ENCODE results near the gene EFCC1.

The EFCC1 gene

DNA sequence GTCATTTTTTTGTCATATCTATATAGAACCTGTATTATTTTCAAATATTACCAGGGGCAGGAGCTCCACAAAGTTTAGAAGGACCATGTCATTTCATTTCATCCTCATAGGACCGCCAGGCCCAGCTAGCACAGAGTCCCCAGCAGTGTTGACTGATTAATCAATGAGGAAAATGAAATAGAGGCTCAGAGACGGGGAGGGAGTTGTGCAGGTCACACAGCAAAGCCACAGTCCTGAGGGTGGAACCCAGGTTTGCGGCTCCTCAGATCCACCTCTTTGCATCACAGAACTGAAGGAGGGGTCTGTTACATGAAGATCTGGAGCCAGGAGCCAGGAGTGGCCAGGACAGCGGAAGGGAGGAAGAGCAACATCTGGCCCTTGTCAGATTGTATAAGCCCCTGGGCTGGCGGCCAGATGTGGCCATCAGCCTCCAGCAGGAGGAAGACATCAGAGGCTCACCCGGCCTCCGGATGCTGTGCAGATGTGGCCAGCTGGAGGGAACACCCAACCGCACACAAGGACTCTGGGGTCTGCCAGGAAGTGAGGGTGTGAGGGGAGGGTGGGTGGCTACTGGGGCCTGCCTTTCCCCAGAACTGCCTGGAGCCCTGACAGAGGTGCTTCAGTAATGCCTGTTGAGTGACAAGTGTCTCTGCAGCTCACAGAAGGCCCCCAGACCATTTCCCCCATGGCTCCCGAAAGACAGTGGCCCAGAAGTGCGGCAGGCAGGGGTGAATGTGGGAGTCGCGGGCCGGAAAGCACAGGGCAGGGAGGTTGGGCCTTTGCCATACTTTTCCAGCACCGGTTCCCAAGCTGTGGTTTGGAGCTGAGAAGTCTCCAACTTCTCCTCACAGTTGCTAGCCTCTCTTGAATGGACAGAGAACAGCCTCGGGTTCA, 21.3 kb downstream of the EFCC1 start:
- in situ Hi-C loops (cut with MboI; ENCODE audit: low pct_unique_long_range_greater_than_20kb, low sequenced_read_pairs, unreplicated experiment): no loop called here
- TF ChIP-seq, protein P1, sequence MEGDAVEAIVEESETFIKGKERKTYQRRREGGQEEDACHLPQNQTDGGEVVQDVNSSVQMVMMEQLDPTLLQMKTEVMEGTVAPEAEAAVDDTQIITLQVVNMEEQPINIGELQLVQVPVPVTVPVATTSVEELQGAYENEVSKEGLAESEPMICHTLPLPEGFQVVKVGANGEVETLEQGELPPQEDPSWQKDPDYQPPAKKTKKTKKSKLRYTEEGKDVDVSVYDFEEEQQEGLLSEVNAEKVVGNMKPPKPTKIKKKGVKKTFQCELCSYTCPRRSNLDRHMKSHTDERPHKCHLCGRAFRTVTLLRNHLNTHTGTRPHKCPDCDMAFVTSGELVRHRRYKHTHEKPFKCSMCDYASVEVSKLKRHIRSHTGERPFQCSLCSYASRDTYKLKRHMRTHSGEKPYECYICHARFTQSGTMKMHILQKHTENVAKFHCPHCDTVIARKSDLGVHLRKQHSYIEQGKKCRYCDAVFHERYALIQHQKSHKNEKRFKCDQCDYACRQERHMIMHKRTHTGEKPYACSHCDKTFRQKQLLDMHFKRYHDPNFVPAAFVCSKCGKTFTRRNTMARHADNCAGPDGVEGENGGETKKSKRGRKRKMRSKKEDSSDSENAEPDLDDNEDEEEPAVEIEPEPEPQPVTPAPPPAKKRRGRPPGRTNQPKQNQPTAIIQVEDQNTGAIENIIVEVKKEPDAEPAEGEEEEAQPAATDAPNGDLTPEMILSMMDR (IDR thresholded peaks at IDR 0.05; ENCODE audit: extremely low read depth, insufficient read depth, missing control alignments): no peak

GRCh38 chr3:129023008-129023358, 21.9 kb downstream of the EFCC1 start:
- no peak for DNase-seq (ENCODE audit: low spot score)
- TF ChIP-seq, protein P1 (IDR thresholded peaks at IDR 0.05; ENCODE audit: extremely low read depth, insufficient read depth, missing control alignments): no peak
- in situ Hi-C loops (cut with MboI; ENCODE audit: low pct_unique_long_range_greater_than_20kb, low sequenced_read_pairs, unreplicated experiment): no loop called here

More for the DNA sequence above, 21.3 kb downstream of the EFCC1 start:
- DNase-seq (ENCODE audit: low spot score): no peak

GRCh38 chr3:129023909-129024308, 22.8 kb downstream of the EFCC1 start:
- TF ChIP-seq, protein P1 (IDR thresholded peaks at IDR 0.05; ENCODE audit: extremely low read depth, insufficient read depth, missing control alignments): no peak
- in situ Hi-C loops (cut with MboI; ENCODE audit: low pct_unique_long_range_greater_than_20kb, low sequenced_read_pairs, unreplicated experiment): no loop called here
- DNase-seq (ENCODE audit: low spot score): no peak

DNA sequence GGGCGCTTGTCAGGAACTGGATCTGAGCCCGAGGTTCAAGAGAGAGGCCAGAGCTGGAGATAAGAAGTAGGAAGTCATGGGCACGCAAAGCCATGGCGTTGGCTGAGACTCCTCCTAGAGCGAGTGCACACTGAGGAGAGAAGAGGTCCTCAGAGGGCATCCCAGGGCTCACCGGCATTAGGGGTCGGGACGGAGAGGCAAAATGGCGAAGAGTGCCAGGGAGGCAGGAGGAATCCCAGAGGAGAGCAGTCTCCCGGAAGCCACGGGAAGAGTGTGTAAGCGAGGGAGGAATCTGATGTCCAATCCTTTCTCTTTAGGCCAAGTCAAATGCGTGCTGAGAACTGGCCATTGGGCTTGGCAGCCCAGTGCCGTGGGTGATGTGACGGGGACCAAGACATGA, 24.0 kb downstream of the EFCC1 start:
- TF ChIP-seq, protein P1 (IDR thresholded peaks at IDR 0.05; ENCODE audit: extremely low read depth, insufficient read depth, missing control alignments): no peak
- no peak for DNase-seq (ENCODE audit: low spot score)
- in situ Hi-C loops (cut with MboI; ENCODE audit: low pct_unique_long_range_greater_than_20kb, low sequenced_read_pairs, unreplicated experiment): no loop called here

DNA sequence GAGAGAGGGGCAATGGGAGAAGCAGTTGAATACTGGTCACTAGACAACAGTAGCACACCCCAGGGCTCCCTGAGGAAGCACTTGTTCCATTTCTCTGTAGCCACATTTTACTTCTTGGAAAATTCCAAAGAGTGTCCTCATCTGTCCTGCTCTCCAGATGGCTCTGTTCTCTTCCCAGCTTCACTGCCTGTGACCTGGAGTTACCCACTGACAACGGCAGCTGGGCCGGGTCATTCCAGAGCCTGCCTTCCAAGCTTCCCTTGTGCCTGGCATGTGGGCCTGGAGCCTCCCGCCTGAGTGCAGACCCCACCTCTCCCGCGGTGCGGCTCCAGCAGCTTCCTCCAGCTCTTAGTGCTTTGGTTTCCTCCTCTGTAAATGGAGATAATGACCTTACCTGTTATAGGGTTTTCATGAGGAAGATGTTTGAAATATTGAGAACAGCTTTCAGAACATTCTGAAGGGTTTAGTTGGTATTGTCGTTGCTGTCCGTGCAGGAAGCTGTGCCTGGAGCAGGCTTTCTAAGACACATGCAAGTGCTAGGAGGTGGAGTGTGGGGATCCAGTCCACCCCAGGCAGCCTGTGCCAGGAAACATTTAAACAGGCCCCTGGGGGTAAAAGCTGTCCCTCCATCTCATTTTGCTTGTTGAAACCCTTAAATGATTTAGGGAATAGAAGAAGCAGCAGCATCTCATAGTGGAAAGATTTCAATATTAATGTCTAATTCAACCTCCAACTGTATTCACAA, 24.8 kb downstream of the EFCC1 start:
- DNase-seq (ENCODE audit: low spot score): no peak
- in situ Hi-C loops (cut with MboI; ENCODE audit: low pct_unique_long_range_greater_than_20kb, low sequenced_read_pairs, unreplicated experiment): no loop called here
- TF ChIP-seq, protein P1 (IDR thresholded peaks at IDR 0.05; ENCODE audit: extremely low read depth, insufficient read depth, missing control alignments): no peak

- DNase-seq (ENCODE audit: low spot score): peak; percentile 98
- TF ChIP-seq, protein P1 (IDR thresholded peaks at IDR 0.05; ENCODE audit: extremely low read depth, insufficient read depth, missing control alignments): peak; percentile 76
- in situ Hi-C loops (cut with MboI; ENCODE audit: low pct_unique_long_range_greater_than_20kb, low sequenced_read_pairs, unreplicated experiment): no loop called here
These were observed 25.8 kb downstream of the EFCC1 start for GRCh38 chr3:129026728-129027543.
